T-helper 2 cell treated with Interferon-gamma antibody and Interleukin-4, amounts not matched to agents 100 ng/mL and 5 ng/mL, for 36 hours (primary cell): Measurements from ENCODE around the gene ZNF511. TPM values are rescaled to one million over a fixed set of nuclear protein-coding genes. Genes with fewer than 3 reads are reported as not detected.
"Not testable (repeated sequence)": the region's sequence is repeated elsewhere in the genome, so short reads cannot be mapped to it uniquely, and the experiment has no call there.

Source experiments
- intact Hi-C: fragments of 100-400 bp; cut with micrococcal nuclease; formaldehyde crosslinking; loops from one replicate; pipeline ENCODE4 v1.15.1; 2023
- total RNA-seq: library from RNA; stranded (reverse); gene quantifications from 2 replicates; pipeline ENCODE4 v1.2.3, GENCODE V29; 2022

Gene ZNF511
- total RNA-seq, 1 donor from 2014 or later: 71.1 TPM

GRCh38 chr10:133312016-133312768 is 3.5 kb downstream of the ZNF511 start:
- intact Hi-C loops: no loop called here

- intact Hi-C loops: no loop called here
Measured at GRCh38 chr10:133312769-133313145, 4.0 kb downstream of the ZNF511 start.

GRCh38 chr10:133313192-133313591 is 4.5 kb downstream of the ZNF511 start:
- intact Hi-C loops: no loop called here

GRCh38 chr10:133314911-133315310 is 6.2 kb downstream of the ZNF511 start:
- intact Hi-C loops: no loop called here

GRCh38 chr10:133315847-133316246 is 7.1 kb downstream of the ZNF511 start:
- intact Hi-C loops: no loop called here

GRCh38 chr10:133316266-133316665 is 7.6 kb downstream of the ZNF511 start:
- intact Hi-C loops: no loop called here

- intact Hi-C loops: no loop called here
Measured at GRCh38 chr10:133316732-133317131, 8.0 kb downstream of the ZNF511 start.

GRCh38 chr10:133318494-133319127 is 9.9 kb downstream of the ZNF511 start:
- intact Hi-C loops: loop anchor here (1.0 kb wide), 2 partner anchors 9 to 174 kb away; no protein-coding TSS in a partner anchor

- intact Hi-C loops: not testable (repeated sequence)
Measured at GRCh38 chr10:133320852-133321422, 12.2 kb downstream of the ZNF511 start.

GRCh38 chr10:133322064-133322709 is 13.5 kb downstream of the ZNF511 start:
- intact Hi-C loops: not testable (repeated sequence)

GRCh38 chr10:133324198-133324792 is 15.6 kb downstream of the ZNF511 start:
- intact Hi-C loops: no loop called here

- intact Hi-C loops: no loop called here
Measured at GRCh38 chr10:133324857-133325260, 16.1 kb downstream of the ZNF511 start.

- intact Hi-C loops: no loop called here
Measured at GRCh38 chr10:133325440-133326222, 16.9 kb downstream of the ZNF511 start.

- intact Hi-C loops: no loop called here
Measured at GRCh38 chr10:133326223-133326551, 17.5 kb downstream of the ZNF511 start.

GRCh38 chr10:133326745-133327650 is 18.3 kb downstream of the ZNF511 start:
- intact Hi-C loops: no loop called here

GRCh38 chr10:133327651-133328357 is 19.1 kb downstream of the ZNF511 start:
- intact Hi-C loops: loop anchor here (2.0 kb wide), 3 partner anchors 19 to 193 kb away; partner anchors contain the start of genes TUBGCP2 and ZNF511

- intact Hi-C loops: loop anchor here (2.0 kb wide), 3 partner anchors 20 to 192 kb away; partner anchors contain the start of genes TUBGCP2 and ZNF511
Measured at GRCh38 chr10:133328358-133329343, 19.9 kb downstream of the ZNF511 start.
